Esophagus muscularis mucosa (tissue), 4 donors: ENCODE measurements around the gene C4B.
"Not testable (repeated sequence)": the region's sequence is repeated elsewhere in the genome, so short reads cannot be mapped to it uniquely, and the experiment has no call there.

Experiments used
- EP300 ChIP-seq: sonication (generic); formaldehyde crosslinking; IDR thresholded peaks from one replicate; pipeline ENCODE4 v1.6.1; 2017; ENCODE audit warnings: antibody characterized with exemption
- POLR2A ChIP-seq: fragments of 450-650 bp; IDR thresholded peaks from one replicate; pipeline ENCODE4 v1.6.1; 2017; ENCODE audit warnings: antibody characterized with exemption, moderate library complexity, mild to moderate bottlenecking, low read depth
- POLR2AphosphoS5 ChIP-seq, 2 donors: sonication (generic); formaldehyde crosslinking; IDR thresholded peaks; one replicate each; pipeline ENCODE4 v1.6.1; 2017; ENCODE audit warnings: antibody characterized with exemption in 2 of 2
- TF ChIP-seq, protein P1 (sequence below), 3 experiments: fragments of 200-600 bp in 2 of 3; fragments of 450-650 bp in 1 of 3; sonication (generic) in 2 of 3; IDR thresholded peaks; one replicate each; pipeline ENCODE4 v1.5.1; 2017 to 2019; ENCODE audit warnings: antibody characterized with exemption in 3 of 3, mild to moderate bottlenecking in 2 of 3, moderate library complexity in 1 of 3

DNA sequence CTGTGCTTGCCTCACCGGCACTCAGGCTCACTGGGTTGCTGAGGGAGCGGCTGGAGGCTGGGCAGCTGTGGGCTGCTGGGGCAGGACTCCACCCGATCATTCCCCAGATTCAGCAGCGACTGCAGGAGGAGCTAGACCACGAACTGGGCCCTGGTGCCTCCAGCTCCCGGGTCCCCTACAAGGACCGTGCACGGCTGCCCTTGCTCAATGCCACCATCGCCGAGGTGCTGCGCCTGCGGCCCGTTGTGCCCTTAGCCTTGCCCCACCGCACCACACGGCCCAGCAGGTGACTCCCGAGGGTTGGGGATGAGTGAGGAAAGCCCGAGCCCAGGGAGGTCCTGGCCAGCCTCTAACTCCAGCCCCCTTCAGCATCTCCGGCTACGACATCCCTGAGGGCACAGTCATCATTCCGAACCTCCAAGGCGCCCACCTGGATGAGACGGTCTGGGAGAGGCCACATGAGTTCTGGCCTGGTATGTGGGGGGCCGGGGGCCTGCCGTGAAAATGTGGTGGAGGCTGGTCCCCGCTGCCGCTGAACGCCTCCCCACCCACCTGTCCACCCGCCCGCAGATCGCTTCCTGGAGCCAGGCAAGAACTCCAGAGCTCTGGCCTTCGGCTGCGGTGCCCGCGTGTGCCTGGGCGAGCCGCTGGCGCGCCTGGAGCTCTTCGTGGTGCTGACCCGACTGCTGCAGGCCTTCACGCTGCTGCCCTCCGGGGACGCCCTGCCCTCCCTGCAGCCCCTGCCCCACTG, 25.9 kb downstream of the C4B start:
- not testable (repeated sequence) for TF ChIP-seq POLR2AphosphoS5 (IDR thresholded peaks at IDR 0.05); POLR2A; EP300
- TF ChIP-seq, protein P1, sequence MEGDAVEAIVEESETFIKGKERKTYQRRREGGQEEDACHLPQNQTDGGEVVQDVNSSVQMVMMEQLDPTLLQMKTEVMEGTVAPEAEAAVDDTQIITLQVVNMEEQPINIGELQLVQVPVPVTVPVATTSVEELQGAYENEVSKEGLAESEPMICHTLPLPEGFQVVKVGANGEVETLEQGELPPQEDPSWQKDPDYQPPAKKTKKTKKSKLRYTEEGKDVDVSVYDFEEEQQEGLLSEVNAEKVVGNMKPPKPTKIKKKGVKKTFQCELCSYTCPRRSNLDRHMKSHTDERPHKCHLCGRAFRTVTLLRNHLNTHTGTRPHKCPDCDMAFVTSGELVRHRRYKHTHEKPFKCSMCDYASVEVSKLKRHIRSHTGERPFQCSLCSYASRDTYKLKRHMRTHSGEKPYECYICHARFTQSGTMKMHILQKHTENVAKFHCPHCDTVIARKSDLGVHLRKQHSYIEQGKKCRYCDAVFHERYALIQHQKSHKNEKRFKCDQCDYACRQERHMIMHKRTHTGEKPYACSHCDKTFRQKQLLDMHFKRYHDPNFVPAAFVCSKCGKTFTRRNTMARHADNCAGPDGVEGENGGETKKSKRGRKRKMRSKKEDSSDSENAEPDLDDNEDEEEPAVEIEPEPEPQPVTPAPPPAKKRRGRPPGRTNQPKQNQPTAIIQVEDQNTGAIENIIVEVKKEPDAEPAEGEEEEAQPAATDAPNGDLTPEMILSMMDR (IDR thresholded peaks at IDR 0.05) = not testable (repeated sequence)
